IMR-90 (cell line): ENCODE measurements around the gene MAPK9. TPM values are rescaled to one million over a fixed set of nuclear protein-coding genes. Genes with fewer than 3 reads are reported as not detected.

ENCODE experiments used
- ATAC-seq: fragments of 200-7000 bp; cut with Tn5 transposase; 2 replicates; pipeline ENCODE4 v1.9.1; 2020; ENCODE audit warnings: low read depth, mild to moderate bottlenecking, moderate library complexity
- BruUV-seq: library from RNA; stranded (reverse); fragments of 400-500 nt; replicated peaks from 2 replicates; lab custom pipeline; 2021; lab: Mats Ljungman, UMichigan
- CTCF ChIA-PET: fragments of 300-600 bp; formaldehyde crosslinking; extraction: SDS; loops from one replicate; lab custom pipeline; 2021; ENCODE audit warnings: antibody characterized with exemption; lab: Yijun Ruan, JAX
- POLR2A ChIA-PET: fragments of 300-600 bp; sonication (Branson Sonifier 250); formaldehyde crosslinking; loops from one replicate; lab custom pipeline; 2022; ENCODE audit warnings: antibody characterized with exemption; ENCODE audit not compliant: unreplicated experiment; lab: Charles Lee
- DNase-seq: peaks from one replicate; pipeline ENCODE4 v3.0.0; 2013
- H2AFZ ChIP-seq: replicated peaks from 2 replicates; pipeline ENCODE3; 2013; ENCODE audit warnings: low read length, mild to moderate bottlenecking; ENCODE audit not compliant: poor library complexity
- H2AK5ac ChIP-seq: 2 replicates; pipeline ENCODE4 v1.6.1; 2013; ENCODE audit warnings: low read depth, low read length, inconsistent platforms
- H2AK9ac ChIP-seq: replicated peaks from 2 replicates; pipeline ENCODE3; 2013; ENCODE audit warnings: mild to moderate bottlenecking, low read depth, low read length, moderate library complexity; ENCODE audit not compliant: poor library complexity
- H2BK120ac ChIP-seq: 2 replicates; pipeline ENCODE4 v1.6.1; 2013; ENCODE audit warnings: low read depth, low read length, inconsistent platforms
- H2BK15ac ChIP-seq: 3 replicates; pipeline ENCODE4 v1.6.1; 2013; ENCODE audit warnings: low read depth, low read length, inconsistent platforms
- H2BK20ac ChIP-seq: 2 replicates; pipeline ENCODE4 v1.6.1; 2013; ENCODE audit warnings: low read depth, mild to moderate bottlenecking, inconsistent platforms, low read length, moderate library complexity
- H2BK5ac ChIP-seq: 2 replicates; pipeline ENCODE4 v1.6.1; 2013; ENCODE audit warnings: mild to moderate bottlenecking, low read depth, low read length, inconsistent platforms; ENCODE audit not compliant: poor library complexity, severe bottlenecking
- H3K14ac ChIP-seq: replicated peaks from 2 replicates; pipeline ENCODE4 v1.6.1; 2013; ENCODE audit warnings: low read depth, low read length, inconsistent platforms
- H3K18ac ChIP-seq: 2 replicates; pipeline ENCODE4 v1.6.1; 2013; ENCODE audit warnings: low read depth, low read length, control low read depth
- H3K23ac ChIP-seq: 2 replicates; pipeline ENCODE4 v1.6.1; 2013; ENCODE audit warnings: low read depth, low read length, inconsistent platforms
- H3K27ac ChIP-seq: 2 replicates; pipeline ENCODE4 v1.5.1; 2013; ENCODE audit warnings: mild to moderate bottlenecking, control low read depth, low read length; ENCODE audit not compliant: insufficient read depth
- H3K27me3 ChIP-seq: 2 replicates; pipeline ENCODE4 v1.6.1; 2013; ENCODE audit warnings: low read length; ENCODE audit not compliant: control insufficient read depth, insufficient read depth
- H3K36me3 ChIP-seq: 2 replicates; pipeline ENCODE4 v1.6.1; 2013; ENCODE audit warnings: low read length, mixed read lengths; ENCODE audit not compliant: control insufficient read depth, insufficient read depth
- H3K4ac ChIP-seq: 2 replicates; pipeline ENCODE4 v1.6.1; 2013; ENCODE audit warnings: low read depth, low read length, inconsistent platforms
- H3K4me1 ChIP-seq: 2 replicates; pipeline ENCODE4 v1.6.1; 2013; ENCODE audit warnings: low read length, mixed read lengths; ENCODE audit not compliant: control insufficient read depth, insufficient read depth
- H3K4me2 ChIP-seq: 2 replicates; pipeline ENCODE4 v1.6.1; 2013; ENCODE audit warnings: low read depth, mild to moderate bottlenecking, control low read depth, low read length, moderate library complexity
- H3K4me3 ChIP-seq: 2 replicates; pipeline ENCODE4 v1.5.1; 2013; ENCODE audit warnings: low read depth, mild to moderate bottlenecking, control low read depth, low read length, moderate library complexity; ENCODE audit not compliant: insufficient read depth
- H3K56ac ChIP-seq: 2 replicates; pipeline ENCODE4 v1.6.1; 2013; ENCODE audit warnings: low read length, inconsistent platforms; ENCODE audit not compliant: insufficient read depth; ENCODE audit errors: extremely low read depth
- H3K79me1 ChIP-seq, 2 experiments: 2 replicates each; pipeline ENCODE4 v1.6.1; 2013; ENCODE audit warnings: low read length in 2 of 2, inconsistent platforms in 1 of 2, low read depth in 1 of 2
- H3K9ac ChIP-seq: 2 replicates; pipeline ENCODE4 v1.6.1; 2013; ENCODE audit warnings: low read depth, low read length, control low read depth
- H3K9me1 ChIP-seq: 2 replicates; pipeline ENCODE4 v1.6.1; 2013; ENCODE audit warnings: low read length, inconsistent platforms; ENCODE audit not compliant: insufficient read depth
- H3K9me3 ChIP-seq: 2 replicates; pipeline ENCODE4 v1.6.1; 2013; ENCODE audit warnings: low read length; ENCODE audit not compliant: control insufficient read depth, insufficient read depth
- H4K20me1 ChIP-seq: 2 replicates; pipeline ENCODE4 v1.6.1; 2013; ENCODE audit warnings: low read length, inconsistent platforms; ENCODE audit not compliant: insufficient read depth
- H4K5ac ChIP-seq: 2 replicates; pipeline ENCODE4 v1.6.1; 2013; ENCODE audit warnings: mild to moderate bottlenecking, low read depth, low read length, control low read depth
- H4K8ac ChIP-seq, 2 experiments: 2 replicates each; pipeline ENCODE4 v1.6.1; 2013; ENCODE audit warnings: low read depth in 2 of 2, low read length in 2 of 2, control low read depth in 1 of 2, inconsistent platforms in 1 of 2
- H4K91ac ChIP-seq: 2 replicates; pipeline ENCODE4 v1.6.1; 2013; ENCODE audit warnings: low read depth, low read length, inconsistent platforms; ENCODE audit not compliant: insufficient read depth
- BHLHE40 ChIP-seq: fragments of 150-350 bp; IDR thresholded peaks from 2 replicates; pipeline ENCODE4 v1.6.1; 2016; ENCODE audit warnings: mild to moderate bottlenecking, low read depth, low read length
- CEBPB ChIP-seq: IDR thresholded peaks from 2 replicates; pipeline ENCODE4 v1.6.1; 2012; ENCODE audit warnings: low read depth, low read length, improper control_type of control experiment
- CHD1 ChIP-seq: IDR thresholded peaks from 2 replicates; pipeline ENCODE4 v1.6.1; 2012; ENCODE audit warnings: low read depth, low read length, improper control_type of control experiment
- CTCF ChIP-seq: conservative IDR thresholded peaks from 2 replicates; pipeline ENCODE4 v1.5.1; 2012; ENCODE audit warnings: mild to moderate bottlenecking, low read depth, low read length, improper control_type of control experiment
- ELK1 ChIP-seq: fragments of 150-350 bp; IDR thresholded peaks from 2 replicates; pipeline ENCODE4 v1.6.1; 2016; ENCODE audit warnings: low read depth, mild to moderate bottlenecking, low read length, moderate library complexity, borderline replicate concordance
- FOS ChIP-seq: fragments of 150-350 bp; IDR thresholded peaks from 2 replicates; pipeline ENCODE4 v1.6.1; 2016; ENCODE audit warnings: low read depth, low read length
- MAFK ChIP-seq: IDR thresholded peaks from 2 replicates; pipeline ENCODE4 v1.6.1; 2012; ENCODE audit warnings: low read depth, low read length, improper control_type of control experiment
- MAZ ChIP-seq: IDR thresholded peaks from 2 replicates; pipeline ENCODE4 v1.6.1; 2012; ENCODE audit warnings: low read depth, mild to moderate bottlenecking, low read length, improper control_type of control experiment, moderate library complexity, borderline replicate concordance
- MXI1 ChIP-seq: IDR thresholded peaks from 2 replicates; pipeline ENCODE4 v1.6.1; 2012; ENCODE audit warnings: low read depth, mild to moderate bottlenecking, low read length, moderate library complexity, borderline replicate concordance
- NFE2L2 ChIP-seq: fragments of 150-350 bp; IDR thresholded peaks from 2 replicates; pipeline ENCODE4 v1.6.1; 2016; ENCODE audit warnings: low read depth, mild to moderate bottlenecking, low read length
- POLR2A ChIP-seq: IDR thresholded peaks from 2 replicates; pipeline ENCODE4 v1.6.1; 2012; ENCODE audit warnings: mild to moderate bottlenecking, low read depth, low read length
- RAD21 ChIP-seq: IDR thresholded peaks from 2 replicates; pipeline ENCODE4 v1.6.1; 2012; ENCODE audit warnings: low read length, improper control_type of control experiment
- RCOR1 ChIP-seq: IDR thresholded peaks from 2 replicates; pipeline ENCODE4 v1.6.1; 2012; ENCODE audit warnings: mild to moderate bottlenecking, low read length, improper control_type of control experiment; ENCODE audit not compliant: insufficient replicate concordance
- RFX5 ChIP-seq: IDR thresholded peaks from 2 replicates; pipeline ENCODE4 v1.8.0; 2012; ENCODE audit warnings: low read depth, mild to moderate bottlenecking, low read length, moderate library complexity
- SMC3 ChIP-seq: fragments of 150-350 bp; IDR thresholded peaks from 2 replicates; pipeline ENCODE4 v1.6.1; 2016; ENCODE audit warnings: low read depth, mild to moderate bottlenecking, antibody characterized with exemption, low read length, moderate library complexity
- USF2 ChIP-seq: fragments of 150-350 bp; IDR thresholded peaks from 2 replicates; pipeline ENCODE4 v1.6.1; 2017; ENCODE audit warnings: mild to moderate bottlenecking, antibody characterized with exemption, low read length, low read depth
- WGBS, 2 experiments: methylation state at CpG; one replicate each; pipeline versions ENCODE4 v1.1.5 to v1.1.7; 2013; ENCODE audit warnings: missing lambda C conversion rate in 2 of 2; ENCODE audit not compliant: insufficient read length in 1 of 2; ENCODE audit errors: extremely low coverage in 2 of 2; 5-methylcytosine and 5-hydroxymethylcytosine counted together
- dilution Hi-C: fragments of 300-500 bp; cut with HindIII; formaldehyde crosslinking; loops from one replicate; pipeline ENCODE4 v1.14.3; 2018; ENCODE audit warnings: low sequenced_read_pairs; ENCODE audit not compliant: unreplicated experiment
- in situ Hi-C: fragments of 300-500 bp; cut with MboI; formaldehyde crosslinking; loops from 3 replicates; pipeline ENCODE4 v1.14.3; 2019; ENCODE audit warnings: low sequenced_read_pairs, inconsistent platforms, mixed read lengths
- intact Hi-C: fragments of 100-400 bp; cut with micrococcal nuclease; formaldehyde crosslinking; loops from 2 replicates; pipeline ENCODE4 v1.10.0; 2022
- polyA plus RNA-seq, 3 experiments: library from polyadenylated mRNA; depleted of rRNA; stranded (reverse); fragments of >200 nt; gene quantifications; 2 replicates each; pipeline ENCODE4 v1.2.3, GENCODE V29; 2012; ENCODE audit warnings: low replicate concordance in 1 of 3
- total RNA-seq: library from RNA; depleted of rRNA; stranded (reverse); fragments of >200 nt; gene quantifications from 2 replicates; pipeline ENCODE4 v1.2.3, GENCODE V29; 2012

The MAPK9 gene
- total and polyA plus RNA-seq, 2 of the 4 experiments (the other 2 are of a cell fraction) = 22.9 to 23.3 TPM

DNA sequence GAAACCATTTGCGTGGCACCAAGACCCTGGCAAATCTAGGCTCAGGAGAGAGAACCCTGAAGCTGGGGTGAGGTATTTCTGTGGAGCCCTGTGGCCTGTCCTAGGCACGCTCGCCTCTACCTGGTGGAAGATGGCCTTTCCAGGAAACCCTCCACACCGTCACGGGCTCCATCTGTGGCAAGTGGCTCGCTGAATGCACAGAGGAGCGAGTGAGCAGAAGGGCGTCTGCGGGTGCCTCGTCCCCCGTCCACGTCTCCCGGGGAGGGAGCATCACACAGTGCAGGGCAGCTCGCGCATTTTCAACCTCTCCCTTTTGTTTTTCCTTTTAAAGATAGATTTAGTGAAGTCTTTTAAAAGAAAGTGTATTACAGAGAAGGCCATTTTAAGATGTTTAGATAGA lies 57.6 kb downstream of the MAPK9 start:
- peak overlapping the region; percentile 13 for H2AFZ ChIP-seq
- H3K14ac ChIP-seq = no peak overlapping the region
- H3K4ac ChIP-seq = no peak overlapping the region
- intact Hi-C loops (loop anchor here (5.0 kb wide), 1 partner anchor 1627 kb away; no protein-coding TSS in a partner anchor), in situ Hi-C loops (no loop called here), dilution Hi-C loops (no loop called here)
- no peak overlapping the region for H2BK120ac ChIP-seq
- no peak overlapping the region for H2AK9ac ChIP-seq
- ChIA-PET POLR2A (no interaction called here), CTCF (no interaction called here)
- H3K18ac ChIP-seq = no peak overlapping the region
- H2AK5ac ChIP-seq = 0 out of 2 replicates have a peak overlapping the region, but pooled peaks have one; percentile 24
- 0 out of 2 replicates have a peak, but pooled peaks cover 2% of the 10 kb centered on the region for H3K9me3 ChIP-seq
- no TSS peak for BruUV-seq
- H3K4me1 ChIP-seq = no peaks in the 10 kb centered on the region
- H2BK15ac ChIP-seq = no peak overlapping the region
- H3K9ac ChIP-seq = no peak overlapping the region
- H3K36me3 ChIP-seq = peaks cover 29% of the 10 kb centered on the region
- H3K9me1 ChIP-seq = no peaks in the 10 kb centered on the region
- H2BK5ac ChIP-seq = no peak overlapping the region
- no peak overlapping the region for H4K91ac ChIP-seq
- no peak overlapping the region for H4K5ac ChIP-seq
- no peaks in the 10 kb centered on the region for H3K79me1 ChIP-seq
- no peak overlapping the region for H3K23ac ChIP-seq
- TF ChIP-seq CHD1 (no peak), USF2 (no peak), POLR2A (no peak), ELK1 (no peak), FOS (no peak), RFX5 (no peak), CEBPB (no peak), NFE2L2 (no peak), RCOR1 (no peak), BHLHE40 (no peak), MAZ (no peak), SMC3 (no peak), RAD21 (no peak), CTCF (no peak), MAFK (no peak), MXI1 (no peak)
- no peak overlapping the region for H2BK20ac ChIP-seq
- H3K56ac ChIP-seq = no peak overlapping the region
- H4K20me1 ChIP-seq = no peaks in the 10 kb centered on the region
- H3K27ac ChIP-seq = no peak overlapping the region
- H4K8ac ChIP-seq = no peak overlapping the region
- DNase-seq (no peak), ATAC-seq (no peak)
- H3K4me2 ChIP-seq = no peak overlapping the region
- no CpG with 5 or more reads among the region's 15 CpGs for WGBS, 2 experiments
- H3K27me3 ChIP-seq = no peaks in the 10 kb centered on the region
- no peak overlapping the region for H3K4me3 ChIP-seq
